Uterus (tissue), 2 donors: ENCODE measurements around the gene RAB5B.

ENCODE experiments used
- CTCF ChIP-seq, 4 experiments: fragments of 200-600 bp in 2 of 4; fragments of 450-650 bp in 2 of 4; sonication (generic) in 2 of 4; IDR thresholded peaks; one replicate each; pipeline ENCODE4 v1.5.1; 2016 to 2019; ENCODE audit warnings: antibody characterized with exemption in 4 of 4, mild to moderate bottlenecking in 2 of 4, moderate library complexity in 1 of 4
- POLR2A ChIP-seq, 2 donors: fragments of 450-650 bp; IDR thresholded peaks; one replicate each; pipeline ENCODE4 v1.6.1; 2016; ENCODE audit warnings: antibody characterized with exemption in 2 of 2, mild to moderate bottlenecking in 1 of 2, moderate library complexity in 1 of 2

- TF ChIP-seq CTCF (IDR thresholded peaks at IDR 0.05) (no peak), POLR2A (IDR thresholded peaks at IDR 0.05) (no peak)
These were observed 48.5 kb upstream of the RAB5B start for GRCh38 chr12:55925371-55925770.
